H54 (cell line): ENCODE results near the gene C12orf76.

ENCODE experiments used
- DNase-seq: peaks from one replicate; pipeline ENCODE4 v3.0.0; 2011; ENCODE audit warnings: low spot score, mixed read lengths; ENCODE audit not compliant: insufficient read length
- FAIRE-seq: peaks from 3 replicates; lab custom pipeline; 2011; peaks lifted over from hg19 to GRCh38; lab: Jason Lieb, UNC
- POLR2A ChIP-seq: IDR thresholded peaks from 2 replicates; pipeline ENCODE4 v1.6.1; 2011; ENCODE audit warnings: low read depth, mild to moderate bottlenecking, low read length

C12orf76 gene

GRCh38 chr12:109998904-109999648 is 49.2 kb downstream of the C12orf76 start, which contains the start of gene ANKRD13A:
TSS of gene ANKRD13A (plus strand) at chr12:109999430. CDS start at chr12:109999689, 259 bp downstream.
- TF ChIP-seq POLR2A, result peak; percentile 97
- DNase-seq (peak; percentile 83), FAIRE-seq (peak; percentile 23)

- DNase-seq (no peak), FAIRE-seq (no peak)
- TF ChIP-seq POLR2A, result no peak
These were observed 50.0 kb downstream of the C12orf76 start for GRCh38 chr12:109998241-109998903.

DNA sequence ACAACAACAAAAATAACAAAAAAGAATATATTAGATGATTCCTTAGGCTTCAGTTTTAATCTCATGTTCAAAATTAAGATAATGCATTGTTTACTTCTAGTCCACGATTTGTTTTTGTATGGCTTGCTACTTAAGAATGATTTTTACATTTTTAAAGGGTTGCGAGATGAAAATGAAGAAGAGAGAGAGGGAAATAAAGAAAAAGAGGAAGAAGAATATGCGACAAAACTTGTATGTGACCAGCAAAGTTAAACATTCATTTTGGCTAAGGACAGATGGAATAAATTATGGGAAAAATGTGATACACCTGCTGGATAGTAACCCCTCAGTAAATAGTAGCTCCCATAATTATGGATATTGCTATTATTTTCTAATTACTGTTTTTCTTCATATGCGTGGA is 50.9 kb downstream of the C12orf76 start:
- DNase-seq, result no peak
- TF ChIP-seq POLR2A, result no peak
- no peak for FAIRE-seq

DNA sequence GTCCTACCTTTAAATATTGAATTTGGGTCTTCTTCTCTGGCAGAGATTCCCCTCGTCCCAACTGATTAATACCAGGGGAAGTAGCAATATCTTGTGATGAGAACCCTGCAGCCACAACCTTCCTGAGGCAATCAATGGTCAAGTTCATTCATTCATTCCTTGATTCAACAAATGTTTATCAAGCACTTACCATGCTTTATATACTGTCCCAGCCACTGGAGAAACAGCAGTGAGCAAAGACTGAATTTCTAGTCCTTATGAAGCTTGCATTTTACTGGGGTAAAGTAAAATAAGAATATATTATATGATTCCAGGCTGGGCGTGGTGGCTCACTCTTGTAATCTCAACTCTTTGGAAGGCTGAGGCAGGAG is 51.9 kb downstream of the C12orf76 start:
- DNase-seq (no peak), FAIRE-seq (no peak)
- no peak for TF ChIP-seq POLR2A

GRCh38 chr12:109995686-109996482 is 52.4 kb downstream of the C12orf76 start, which contains the start of gene GIT2:
TSS of gene GIT2 (minus strand) at chr12:109996368. CDS start at chr12:109996224, 144 bp downstream.
- peak; percentile 87 for DNase-seq
- peak; percentile 87 for TF ChIP-seq POLR2A

DNA sequence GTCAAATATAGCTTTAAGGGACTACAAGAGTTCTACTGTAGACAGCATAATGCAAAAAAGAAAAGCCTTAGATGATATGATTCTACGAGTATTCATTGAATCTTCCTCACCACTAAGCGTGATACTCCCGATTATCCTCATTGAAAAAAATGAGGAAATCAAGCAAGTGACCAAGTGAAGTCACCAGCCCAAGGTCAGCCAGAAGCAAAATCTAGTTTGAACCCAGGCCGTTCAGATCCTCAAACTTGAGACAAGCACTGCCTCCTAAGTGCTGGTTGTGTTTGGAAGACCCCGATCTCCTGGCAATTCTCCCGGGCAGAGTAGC is 53.0 kb downstream of the C12orf76 start:
- TF ChIP-seq POLR2A, result no peak
- FAIRE-seq, result no peak

More at GRCh38 chr12:109995686-109996482, 52.4 kb downstream of the C12orf76 start, which contains the start of gene GIT2:
- FAIRE-seq, result no peak

DNA sequence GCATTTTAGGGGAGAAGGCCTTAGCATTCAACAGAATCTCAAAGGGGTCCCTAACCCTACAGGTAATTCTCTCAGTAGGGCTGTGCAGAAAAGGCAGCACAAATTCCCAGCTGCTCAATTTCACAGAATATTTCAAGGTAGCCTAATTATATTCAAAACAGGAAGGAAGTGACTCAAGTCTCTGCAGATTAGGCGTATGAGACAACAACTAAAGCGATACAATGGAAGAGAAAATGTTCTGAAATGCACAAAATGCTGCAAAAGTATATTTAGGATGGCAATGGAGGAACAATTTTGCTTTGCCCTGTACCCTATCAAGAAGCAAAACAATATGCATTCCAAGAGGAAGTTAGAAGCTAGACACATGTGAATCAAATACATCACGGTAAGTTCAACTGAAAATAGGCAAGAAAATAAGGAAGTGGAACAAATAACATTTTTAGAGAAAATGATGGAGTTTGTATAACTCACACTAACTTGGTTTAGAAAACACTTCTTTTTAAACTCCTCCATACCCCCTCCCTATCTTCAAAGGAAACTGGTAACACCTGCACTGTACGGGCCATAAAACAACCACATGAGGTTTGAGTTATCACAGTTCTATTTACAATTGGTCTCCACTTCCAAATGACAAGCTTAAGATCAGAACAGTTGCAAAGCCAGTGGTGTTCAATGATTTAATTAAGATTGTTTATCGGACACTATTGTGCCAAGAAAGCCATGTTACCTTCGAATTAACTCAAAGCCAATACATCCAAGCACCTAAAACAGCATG is 53.7 kb downstream of the C12orf76 start:
- FAIRE-seq (no peak), DNase-seq (no peak)
- TF ChIP-seq POLR2A, result no peak

More for the DNA sequence above, 53.0 kb downstream of the C12orf76 start:
- no peak for DNase-seq

- DNase-seq, result no peak
- FAIRE-seq, result no peak
- TF ChIP-seq POLR2A, result no peak
These were observed 55.2 kb downstream of the C12orf76 start for GRCh38 chr12:109993091-109993490.

DNA sequence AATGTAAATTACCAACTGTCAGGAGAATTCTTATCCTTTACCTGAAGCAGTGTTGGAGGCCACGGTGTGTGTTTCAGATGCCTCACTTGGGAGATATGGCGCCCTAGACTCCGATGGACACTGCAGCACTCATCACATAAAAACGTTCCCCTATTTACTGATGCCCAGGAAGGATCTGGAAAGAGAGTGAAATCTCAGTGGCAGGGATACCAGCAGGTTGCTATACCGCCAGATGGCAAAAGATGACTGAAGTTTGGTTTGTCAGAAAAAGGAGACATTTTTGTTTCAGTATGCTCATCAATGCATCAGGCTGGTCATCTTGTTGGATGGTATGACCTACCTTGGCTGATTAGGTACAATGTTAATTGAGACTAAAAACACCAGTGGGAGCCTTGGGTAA is 56.7 kb downstream of the C12orf76 start:
- DNase-seq (no peak), FAIRE-seq (no peak)
- no peak for TF ChIP-seq POLR2A
